Fibroblast of pulmonary artery (primary cell): ENCODE measurements around the gene EFHC1.

ENCODE experiments used
- DNase-seq: peaks from one replicate; pipeline ENCODE4 v3.0.0-alpha.2; 2010; ENCODE audit warnings: low read depth
- H3K4me3 ChIP-seq: replicated peaks from 2 replicates; pipeline ENCODE4 v1.5.1; 2011; ENCODE audit warnings: low read depth, mild to moderate bottlenecking, control low read depth, low read length, moderate library complexity
- TF ChIP-seq, protein P1 (sequence below): IDR thresholded peaks from 2 replicates; pipeline ENCODE4 v1.5.1; 2011; ENCODE audit warnings: mild to moderate bottlenecking, control low read depth, low read length, inconsistent platforms; ENCODE audit errors: missing control alignments

The EFHC1 gene

GRCh38 chr6:52531834-52532233 lies 111.7 kb downstream of the EFHC1 start:
- no peak for DNase-seq
- no peak overlapping the region for H3K4me3 ChIP-seq
- TF ChIP-seq, protein P1, sequence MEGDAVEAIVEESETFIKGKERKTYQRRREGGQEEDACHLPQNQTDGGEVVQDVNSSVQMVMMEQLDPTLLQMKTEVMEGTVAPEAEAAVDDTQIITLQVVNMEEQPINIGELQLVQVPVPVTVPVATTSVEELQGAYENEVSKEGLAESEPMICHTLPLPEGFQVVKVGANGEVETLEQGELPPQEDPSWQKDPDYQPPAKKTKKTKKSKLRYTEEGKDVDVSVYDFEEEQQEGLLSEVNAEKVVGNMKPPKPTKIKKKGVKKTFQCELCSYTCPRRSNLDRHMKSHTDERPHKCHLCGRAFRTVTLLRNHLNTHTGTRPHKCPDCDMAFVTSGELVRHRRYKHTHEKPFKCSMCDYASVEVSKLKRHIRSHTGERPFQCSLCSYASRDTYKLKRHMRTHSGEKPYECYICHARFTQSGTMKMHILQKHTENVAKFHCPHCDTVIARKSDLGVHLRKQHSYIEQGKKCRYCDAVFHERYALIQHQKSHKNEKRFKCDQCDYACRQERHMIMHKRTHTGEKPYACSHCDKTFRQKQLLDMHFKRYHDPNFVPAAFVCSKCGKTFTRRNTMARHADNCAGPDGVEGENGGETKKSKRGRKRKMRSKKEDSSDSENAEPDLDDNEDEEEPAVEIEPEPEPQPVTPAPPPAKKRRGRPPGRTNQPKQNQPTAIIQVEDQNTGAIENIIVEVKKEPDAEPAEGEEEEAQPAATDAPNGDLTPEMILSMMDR: no peak

DNA sequence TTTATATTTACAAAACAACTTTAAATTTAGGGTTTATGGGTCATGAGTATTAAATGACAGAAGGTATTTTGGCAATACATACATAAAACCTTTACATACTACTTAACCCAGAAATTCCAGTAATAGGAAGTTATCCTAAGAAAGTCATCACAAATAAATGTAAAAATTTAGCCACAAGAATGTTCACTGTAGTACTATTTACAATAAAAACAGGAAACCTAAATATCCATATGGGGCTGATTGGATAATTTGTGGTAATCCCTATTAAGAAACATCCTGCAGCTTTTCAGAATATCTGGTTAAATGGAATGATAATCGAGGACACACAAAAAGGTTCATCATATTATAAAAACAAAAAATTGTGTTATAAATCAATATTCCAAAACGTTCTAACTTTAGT lies 112.3 kb downstream of the EFHC1 start:
- no peak overlapping the region for H3K4me3 ChIP-seq
- TF ChIP-seq, protein P1: no peak
- DNase-seq: no peak

GRCh38 chr6:52533491-52533890 lies 113.3 kb downstream of the EFHC1 start:
- TF ChIP-seq, protein P1: no peak
- no peak overlapping the region for H3K4me3 ChIP-seq
- DNase-seq: no peak

GRCh38 chr6:52534363-52534762 lies 114.2 kb downstream of the EFHC1 start:
- no peak overlapping the region for H3K4me3 ChIP-seq
- no peak for DNase-seq
- TF ChIP-seq, protein P1: no peak

- TF ChIP-seq, protein P1: no peak
- DNase-seq: no peak
- H3K4me3 ChIP-seq: no peak overlapping the region
Observed at GRCh38 chr6:52534966-52535390, 114.8 kb downstream of the EFHC1 start.

DNA sequence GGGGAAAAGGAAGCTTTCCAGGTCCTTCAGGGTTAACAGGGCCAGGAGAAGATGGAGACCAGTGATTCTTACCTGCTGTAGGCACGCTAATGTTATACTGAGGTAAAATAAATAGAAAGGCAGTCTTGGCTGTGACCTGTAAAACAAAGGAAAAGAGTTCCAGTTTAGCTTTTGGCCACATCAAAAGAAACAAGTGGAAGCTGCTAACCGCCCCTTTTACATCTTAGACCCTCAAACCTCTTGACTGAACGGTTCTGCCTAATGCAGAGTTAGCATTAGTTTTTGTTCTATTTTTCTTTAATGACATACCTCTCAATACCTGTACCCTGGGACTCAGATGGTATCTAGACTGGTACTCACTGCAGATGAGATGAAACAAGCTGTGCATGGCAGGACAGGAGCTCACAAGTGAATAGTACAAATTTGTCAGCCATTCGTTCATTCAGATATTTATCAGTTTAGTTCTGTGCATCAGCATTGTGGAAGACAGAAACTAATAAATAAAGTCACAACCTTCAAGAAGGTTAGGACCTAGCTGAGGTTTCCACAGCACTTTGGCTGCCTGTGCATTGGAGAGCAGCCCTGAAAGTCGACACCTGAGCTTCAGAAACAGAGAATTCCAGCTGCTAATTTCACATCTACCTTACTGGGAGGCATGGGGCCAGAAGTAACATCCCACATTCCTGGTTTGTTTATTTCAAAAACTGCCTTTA lies 115.7 kb downstream of the EFHC1 start:
- DNase-seq: no peak

GRCh38 chr6:52536424-52536916 lies 116.3 kb downstream of the EFHC1 start:
- no peak overlapping the region for H3K4me3 ChIP-seq
- DNase-seq: no peak
- TF ChIP-seq, protein P1: no peak

More for the DNA sequence above, 115.7 kb downstream of the EFHC1 start:
- TF ChIP-seq, protein P1: no peak
- H3K4me3 ChIP-seq: no peak overlapping the region
